Neuron (in vitro differentiated cells): Measurements from ENCODE around the gene USP15.
A peak's percentile ranks its signal among the peaks of the same experiment; 100 is the strongest.

Source experiments
- H2AFZ ChIP-seq: one replicate; pipeline ENCODE4 v1.6.1; 2013; ENCODE audit warnings: low read depth, mild to moderate bottlenecking, inconsistent platforms, low read length, moderate library complexity
- H3K27me3 ChIP-seq: one replicate; pipeline ENCODE4 v1.6.1; 2013; ENCODE audit warnings: low read length; ENCODE audit not compliant: insufficient read depth
- H3K36me3 ChIP-seq: one replicate; pipeline ENCODE4 v1.6.1; 2013; ENCODE audit warnings: low read length; ENCODE audit not compliant: insufficient read depth
- H3K4me1 ChIP-seq: one replicate; pipeline ENCODE4 v1.6.1; 2013; ENCODE audit warnings: low read length; ENCODE audit not compliant: insufficient read depth
- H3K4me3 ChIP-seq: 2 replicates; pipeline ENCODE4 v1.5.1; 2013; ENCODE audit warnings: mild to moderate bottlenecking, low read length, moderate library complexity
- H3K9me3 ChIP-seq: one replicate; pipeline ENCODE4 v1.6.1; 2013; ENCODE audit warnings: low read length

The USP15 gene

GRCh38 chr12:62259993-62260732 is at the start of gene USP15:
USP15 (plus strand) TSS chr12:62260404; CDS start chr12:62260415, 11 bp downstream.
- peaks cover 14% of the 10 kb centered on the region for H3K4me1 ChIP-seq

DNA sequence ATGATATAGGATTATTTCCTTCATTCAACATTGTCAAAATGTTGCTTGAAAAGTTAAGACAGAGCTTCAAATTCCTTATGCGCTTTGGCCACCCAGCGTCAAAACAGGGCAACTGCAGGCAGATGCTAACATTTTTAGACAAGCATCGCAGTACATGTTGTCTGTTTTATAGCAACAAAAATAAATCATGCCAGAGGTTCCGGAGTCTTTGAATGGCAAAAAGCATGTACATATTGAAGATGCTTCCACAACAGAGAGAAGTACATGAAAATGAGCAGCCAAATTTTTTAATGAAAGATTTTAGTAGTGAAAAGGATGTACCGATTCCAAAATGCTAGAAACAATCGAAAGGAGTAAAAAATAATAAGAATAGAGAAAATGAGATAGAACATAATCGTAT is 49.8 kb upstream of the USP15 start:
- H2AFZ ChIP-seq, result no peak overlapping the region
- H3K4me1 ChIP-seq, result no peaks in the 10 kb centered on the region
- H3K27me3 ChIP-seq, result no peaks in the 10 kb centered on the region
- H3K36me3 ChIP-seq, result no peaks in the 10 kb centered on the region
- no peak overlapping the region for H3K4me3 ChIP-seq
- no peaks in the 10 kb centered on the region for H3K9me3 ChIP-seq

More at GRCh38 chr12:62259993-62260732, at the start of gene USP15:
- peak within 1 kb of the TSS; percentile 87 for H3K4me3 ChIP-seq
- H3K27me3 ChIP-seq, result no peaks in the 10 kb centered on the region
- H3K9me3 ChIP-seq, result no peaks in the 10 kb centered on the region
- peak within 1 kb of the TSS; percentile 97 for H2AFZ ChIP-seq
- no peaks in the 10 kb centered on the region for H3K36me3 ChIP-seq

- Histone ChIP-seq H3K4me3 (no peak overlapping the region), H3K4me1 (no peaks in the 10 kb centered on the region), H3K36me3 (no peaks in the 10 kb centered on the region), H3K27me3 (no peaks in the 10 kb centered on the region), H3K9me3 (no peaks in the 10 kb centered on the region), H2AFZ (no peak overlapping the region)
Measured at GRCh38 chr12:62211510-62211909, 48.7 kb upstream of the USP15 start.

DNA sequence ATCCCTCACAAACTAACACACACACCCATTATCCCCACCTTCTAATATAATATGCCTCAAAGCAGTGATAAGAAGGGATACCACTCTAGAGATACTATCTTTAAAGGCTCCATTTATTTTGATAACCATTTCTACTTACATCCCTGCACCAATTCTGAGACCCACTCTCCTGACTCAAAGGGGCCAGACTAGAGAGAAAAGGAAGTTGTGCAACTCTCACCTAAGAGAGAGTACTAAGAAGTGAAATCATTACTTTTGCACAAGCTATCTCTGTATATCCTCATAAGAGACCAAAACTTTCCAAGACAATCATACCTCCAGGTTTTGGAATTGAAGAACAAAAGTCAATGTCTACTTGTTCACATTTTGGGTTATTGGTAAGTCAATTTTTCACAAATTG is 45.4 kb upstream of the USP15 start:
- Histone ChIP-seq H3K9me3 (no peaks in the 10 kb centered on the region), H3K36me3 (no peaks in the 10 kb centered on the region), H3K4me3 (no peak overlapping the region)

DNA sequence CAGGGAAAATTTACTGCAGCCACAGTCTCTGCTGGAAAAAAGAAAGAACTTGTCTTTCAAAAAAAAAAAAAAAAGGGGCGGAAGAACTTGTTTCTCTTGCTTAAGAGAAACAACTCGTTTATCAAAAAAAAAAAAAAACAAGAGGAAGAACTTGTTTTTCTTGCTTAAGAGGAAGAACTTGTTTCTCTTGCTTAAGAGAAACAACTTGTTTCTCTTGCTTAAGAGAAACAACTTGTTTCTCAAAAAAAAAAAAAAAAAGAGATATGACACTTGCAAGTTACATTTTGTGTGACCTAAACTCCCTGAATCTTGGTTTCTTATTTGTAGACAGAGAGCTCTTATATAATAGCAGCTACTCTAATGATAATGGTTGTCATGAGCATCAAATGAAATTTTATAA is 44.7 kb upstream of the USP15 start:
- no peaks in the 10 kb centered on the region for H3K9me3 ChIP-seq
- no peaks in the 10 kb centered on the region for H3K4me1 ChIP-seq
- no peaks in the 10 kb centered on the region for H3K36me3 ChIP-seq
- H3K27me3 ChIP-seq, result no peaks in the 10 kb centered on the region
- no peak overlapping the region for H2AFZ ChIP-seq
- no peak overlapping the region for H3K4me3 ChIP-seq

More for the DNA sequence above, 45.4 kb upstream of the USP15 start:
- Histone ChIP-seq H3K4me1 (no peaks in the 10 kb centered on the region), H2AFZ (no peak overlapping the region), H3K27me3 (no peaks in the 10 kb centered on the region)

GRCh38 chr12:62217466-62218194 is 42.6 kb upstream of the USP15 start:
- H3K27me3 ChIP-seq, result no peaks in the 10 kb centered on the region
- no peak overlapping the region for H2AFZ ChIP-seq
- no peak overlapping the region for H3K4me3 ChIP-seq
- H3K9me3 ChIP-seq, result no peaks in the 10 kb centered on the region
- H3K4me1 ChIP-seq, result no peaks in the 10 kb centered on the region
- no peaks in the 10 kb centered on the region for H3K36me3 ChIP-seq

- H2AFZ ChIP-seq, result no peak overlapping the region
- H3K36me3 ChIP-seq, result no peaks in the 10 kb centered on the region
- no peaks in the 10 kb centered on the region for H3K27me3 ChIP-seq
- H3K9me3 ChIP-seq, result no peaks in the 10 kb centered on the region
- H3K4me1 ChIP-seq, result no peaks in the 10 kb centered on the region
- no peak overlapping the region for H3K4me3 ChIP-seq
Measured at GRCh38 chr12:62221107-62221506, 39.1 kb upstream of the USP15 start.

- Histone ChIP-seq H3K36me3 (no peaks in the 10 kb centered on the region), H2AFZ (no peak overlapping the region), H3K4me1 (no peaks in the 10 kb centered on the region), H3K4me3 (no peak overlapping the region), H3K9me3 (no peaks in the 10 kb centered on the region), H3K27me3 (no peaks in the 10 kb centered on the region)
Measured at GRCh38 chr12:62224601-62225000, 35.6 kb upstream of the USP15 start.

GRCh38 chr12:62227091-62227490 is 33.1 kb upstream of the USP15 start:
- no peak overlapping the region for H3K4me3 ChIP-seq

DNA sequence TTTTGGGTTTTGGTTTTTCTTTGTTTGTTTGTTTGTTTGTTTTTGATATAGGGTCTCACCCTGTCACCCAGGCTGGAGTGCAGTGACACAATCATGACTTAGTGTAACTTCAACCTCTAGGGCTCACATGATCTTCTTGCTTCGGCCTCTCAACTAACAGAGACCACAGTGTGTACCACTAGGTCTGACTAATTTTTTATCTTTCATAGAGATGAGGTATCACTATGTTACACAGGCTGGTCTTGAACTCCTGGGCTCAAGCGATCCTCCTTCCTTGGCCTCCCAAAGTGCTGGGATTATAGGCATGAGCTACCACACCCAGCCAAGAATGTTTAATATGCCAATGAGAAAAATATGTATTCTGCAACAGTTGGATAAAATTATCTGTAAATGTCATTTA is 29.6 kb upstream of the USP15 start:
- H3K27me3 ChIP-seq, result no peaks in the 10 kb centered on the region

More at GRCh38 chr12:62227091-62227490, 33.1 kb upstream of the USP15 start:
- Histone ChIP-seq H3K36me3 (no peaks in the 10 kb centered on the region), H3K9me3 (no peaks in the 10 kb centered on the region), H3K27me3 (no peaks in the 10 kb centered on the region), H3K4me1 (no peaks in the 10 kb centered on the region), H2AFZ (no peak overlapping the region)

GRCh38 chr12:62232143-62232729 is 28.0 kb upstream of the USP15 start:
- Histone ChIP-seq H3K27me3 (no peaks in the 10 kb centered on the region), H3K9me3 (no peaks in the 10 kb centered on the region), H3K36me3 (no peaks in the 10 kb centered on the region), H2AFZ (no peak overlapping the region), H3K4me3 (no peak overlapping the region), H3K4me1 (no peaks in the 10 kb centered on the region)

More for the DNA sequence above, 29.6 kb upstream of the USP15 start:
- Histone ChIP-seq H3K36me3 (no peaks in the 10 kb centered on the region), H3K9me3 (no peaks in the 10 kb centered on the region), H2AFZ (no peak overlapping the region), H3K4me1 (no peaks in the 10 kb centered on the region), H3K4me3 (no peak overlapping the region)

DNA sequence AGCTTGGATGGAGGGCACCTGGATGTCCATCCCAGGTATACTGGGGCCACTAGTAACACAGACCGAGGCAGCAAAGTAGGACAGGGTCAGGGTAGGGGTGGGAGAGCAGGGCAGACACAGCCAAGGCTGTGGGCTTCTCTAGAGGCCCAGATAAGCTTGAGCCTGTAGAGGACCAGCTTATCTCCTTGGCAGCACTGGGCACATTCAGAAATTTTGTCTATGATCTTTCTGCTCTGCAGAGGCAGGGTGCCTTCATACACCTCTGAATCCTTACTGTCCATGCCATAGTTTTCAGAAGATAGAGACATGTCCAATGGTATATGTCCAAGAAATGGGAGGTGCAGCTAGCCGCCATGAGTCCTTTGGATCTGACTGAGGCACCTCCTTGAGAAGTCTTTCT is 26.4 kb upstream of the USP15 start:
- Histone ChIP-seq H2AFZ (no peak overlapping the region), H3K9me3 (peaks cover 2% of the 10 kb centered on the region), H3K36me3 (no peaks in the 10 kb centered on the region), H3K4me1 (no peaks in the 10 kb centered on the region), H3K27me3 (no peaks in the 10 kb centered on the region), H3K4me3 (no peak overlapping the region)

DNA sequence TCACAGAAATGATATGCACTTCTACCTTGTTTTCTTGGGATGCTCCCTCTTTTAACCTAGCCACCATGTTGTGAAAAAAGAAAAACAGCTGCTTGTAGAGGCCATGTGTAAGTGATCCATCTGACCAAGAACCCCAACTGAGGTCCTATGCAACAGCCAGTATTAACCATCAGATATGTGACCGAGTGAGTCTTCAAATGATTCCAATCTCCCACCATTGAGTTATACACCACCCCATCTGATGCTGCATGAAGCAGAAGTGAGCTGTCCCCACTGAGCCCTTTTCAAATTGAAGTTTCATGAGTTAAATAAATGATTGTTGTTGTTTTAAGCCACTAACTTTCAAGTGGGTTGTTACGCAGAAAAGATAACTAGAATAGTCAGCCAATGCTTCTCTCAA is 20.6 kb upstream of the USP15 start:
- Histone ChIP-seq H3K27me3 (no peaks in the 10 kb centered on the region), H2AFZ (no peak overlapping the region), H3K4me3 (no peak overlapping the region), H3K36me3 (no peaks in the 10 kb centered on the region), H3K9me3 (peaks cover 2% of the 10 kb centered on the region), H3K4me1 (peaks cover 9% of the 10 kb centered on the region)
